GM12878 (cell line): ENCODE data around the gene LACTBL1. TPM values are rescaled to one million over a fixed set of nuclear protein-coding genes. Genes with fewer than 3 reads are reported as not detected.

ENCODE experiments used
- ATAC-seq: fragments of 200-7000 bp; cut with Tn5 transposase; 3 replicates; pipeline ENCODE4 v1.9.1; 2020; ENCODE audit warnings: mild to moderate bottlenecking, moderate library complexity
- BruUV-seq: library from RNA; stranded (reverse); fragments of 400-500 nt; replicated peaks from 2 replicates; lab custom pipeline; 2021; lab: Mats Ljungman, UMichigan
- CTCF ChIA-PET: fragments of 300-600 bp; sonication (Branson Sonifier 250); formaldehyde crosslinking; extraction: SDS; loops from one replicate; lab custom pipeline; 2021; ENCODE audit warnings: inconsistent platforms; lab: Yijun Ruan, JAX
- POLR2A ChIA-PET: fragments of 350-600 bp; formaldehyde crosslinking; extraction: SDS; loops from one replicate; lab custom pipeline; 2021; ENCODE audit warnings: inconsistent platforms; lab: Charles Lee
- RAD21 ChIA-PET: fragments of 300-600 bp; sonication (Branson Sonifier 250); formaldehyde crosslinking; loops from one replicate; lab custom pipeline; 2023; ENCODE audit warnings: antibody characterized with exemption; ENCODE audit not compliant: unreplicated experiment; lab: Charles Lee
- SMC1A ChIA-PET: fragments of 300-600 bp; sonication (Branson Sonifier 250); formaldehyde crosslinking; loops from one replicate; lab custom pipeline; 2023; ENCODE audit not compliant: unreplicated experiment, uncharacterized antibody; lab: Charles Lee
- DNase-seq: peaks from one replicate; pipeline ENCODE4 v3.0.0-alpha.2; 2011; ENCODE audit warnings: low read depth, low spot score
- FAIRE-seq: peaks from 3 replicates; lab custom pipeline; 2011; peaks lifted over from hg19 to GRCh38; lab: Jason Lieb, UNC
- H2AFZ ChIP-seq: 2 replicates; pipeline ENCODE4 v1.6.0; 2011; ENCODE audit warnings: low read depth, low read length, control low read depth; ENCODE audit not compliant: control insufficient read depth
- H3K27ac ChIP-seq: 2 replicates; pipeline ENCODE4 v1.5.1; 2011; ENCODE audit warnings: control low read depth; ENCODE audit not compliant: control insufficient read depth, insufficient read depth
- H3K27me3 ChIP-seq, 2 experiments: replicated peaks in 1 of 2; 2 replicates each; pipeline versions ENCODE4 v1.6.0 to v1.6.1; 2011; ENCODE audit warnings: low read length in 1 of 2; ENCODE audit not compliant: control insufficient read depth in 2 of 2, insufficient read depth in 2 of 2
- H3K36me3 ChIP-seq, 2 experiments: 2 replicates each; pipeline ENCODE4 v1.5.1; 2011; ENCODE audit warnings: low read length in 1 of 2; ENCODE audit not compliant: control insufficient read depth in 2 of 2, insufficient read depth in 2 of 2
- H3K4me1 ChIP-seq: 2 replicates; pipeline ENCODE4 v1.6.1; 2011; ENCODE audit warnings: mild to moderate bottlenecking, low read length, moderate library complexity, mixed read lengths; ENCODE audit not compliant: control insufficient read depth, insufficient read depth
- H3K4me2 ChIP-seq: 2 replicates; pipeline ENCODE4 v1.6.0; 2011; ENCODE audit warnings: control low read depth; ENCODE audit not compliant: control insufficient read depth, insufficient read depth
- H3K4me3 ChIP-seq: fragments of 200-600 bp; sonication (generic); 2 replicates; pipeline ENCODE4 v1.5.1; 2016
- H3K79me2 ChIP-seq: 2 replicates; pipeline ENCODE4 v1.6.0; 2011; ENCODE audit warnings: low read length; ENCODE audit not compliant: control insufficient read depth, insufficient read depth
- H3K9ac ChIP-seq: 2 replicates; pipeline ENCODE4 v1.8.0; 2011; ENCODE audit warnings: low read length, control low read depth, mixed read lengths; ENCODE audit not compliant: control insufficient read depth, insufficient read depth
- H3K9me3 ChIP-seq: replicated peaks from 3 replicates; pipeline ENCODE4 v1.5.1; 2011; ENCODE audit warnings: mild to moderate bottlenecking, low read length; ENCODE audit not compliant: control insufficient read depth, insufficient read depth
- H4K20me1 ChIP-seq: 2 replicates; pipeline ENCODE4 v1.6.0; 2011; ENCODE audit not compliant: control insufficient read depth, insufficient read depth
- SP1 ChIP-seq: IDR thresholded peaks from one replicate; pipeline ENCODE4 v1.6.1; 2011; ENCODE audit warnings: low read depth, low read length
- TCF3 ChIP-seq: IDR thresholded peaks from 2 replicates; pipeline ENCODE4 v1.6.1; 2012; ENCODE audit warnings: low read depth, mild to moderate bottlenecking, low read length, borderline replicate concordance; ENCODE audit not compliant: insufficient read depth
- ZSCAN29 ChIP-seq: fragments of 450-650 bp; IDR thresholded peaks from 2 replicates; pipeline ENCODE4 v1.6.1; 2017; ENCODE audit warnings: mild to moderate bottlenecking, moderate library complexity
- WGBS: methylation state at CpG from one replicate; pipeline ENCODE4 v1.1.6; 2016; ENCODE audit warnings: low lambda C conversion rate; ENCODE audit not compliant: insufficient replicate concordance, insufficient coverage; ENCODE audit errors: missing lambda C conversion rate; 5-methylcytosine and 5-hydroxymethylcytosine counted together
- in situ Hi-C: fragments of 300-500 bp; cut with MboI; formaldehyde crosslinking; loops from 9 replicates; pipeline ENCODE4 v1.14.3; 2018; ENCODE audit warnings: mixed read lengths
- intact Hi-C: fragments of 100-400 bp; cut with micrococcal nuclease; formaldehyde crosslinking; loops from one replicate; pipeline ENCODE4 v1.14.2; 2022; ENCODE audit not compliant: unreplicated experiment
- polyA plus RNA-seq, 11 experiments: library from polyadenylated mRNA; depleted of rRNA in 4 of 11; unstranded in 6 of 11; stranded (reverse) in 5 of 11; fragments of >200 nt; fragmentation: Nextera tagmentation in 4 of 11; fragmentation: Illumina TruSeq in 1 of 11; extraction: Ambion mirVana in 4 of 11; extraction: Trizol in 1 of 11; gene quantifications; 1 replicate in 1 of 11; 2 replicates in 10 of 11; pipeline versions ENCODE4 v1.2.1 to v1.2.3, GENCODE V29; 2011 to 2016; ENCODE audit warnings: inconsistent platforms in 2 of 11, missing spikeins in 2 of 11, low read depth in 1 of 11
- total RNA-seq, 4 experiments: library from RNA; depleted of rRNA in 3 of 4; stranded (reverse); fragments of >200 nt in 3 of 4; fragmentation: Illumina TruSeq in 1 of 4; extraction: Trizol in 1 of 4; gene quantifications; 2 replicates each; pipeline versions ENCODE4 v1.2.1 to v1.2.3, GENCODE V29; 2013 to 2021

LACTBL1 gene
- total and polyA plus RNA-seq, 10 of the 15 experiments (the other 5 are each of a cell fraction or from before 2014, with no cell fraction given): 0.08 TPM; not detected in 9

DNA sequence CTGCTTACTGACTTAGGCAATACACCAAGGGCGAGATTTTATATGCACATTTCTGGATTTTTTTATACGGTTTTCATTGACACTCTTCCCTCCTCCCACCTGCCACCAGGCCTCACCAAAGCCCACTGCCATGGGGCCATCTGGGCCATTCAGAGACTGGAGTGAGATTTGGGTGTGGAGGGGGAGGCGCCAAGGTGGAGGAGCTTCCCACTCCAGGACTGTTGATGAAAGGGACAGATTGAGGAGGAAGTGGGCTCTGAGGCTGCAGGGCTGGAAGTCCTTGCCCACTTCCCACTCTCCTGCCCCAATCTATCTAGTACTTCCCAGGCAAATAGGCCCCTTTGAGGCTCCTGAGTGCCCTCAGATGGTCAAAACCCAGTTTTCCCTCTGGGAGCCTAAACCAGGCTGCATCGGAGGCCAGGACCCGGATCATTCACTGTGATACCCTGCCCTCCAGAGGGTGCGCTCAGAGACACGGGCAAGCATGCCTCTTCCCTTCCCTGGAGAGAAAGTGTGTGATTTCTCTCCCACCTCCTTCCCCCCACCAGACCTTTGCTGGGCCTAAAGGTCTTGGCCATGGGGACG is 57.9 kb downstream of the LACTBL1 start:
- Histone ChIP-seq H3K36me3 (no peaks in the 10 kb centered on the region), H3K4me1 (no peaks in the 10 kb centered on the region), H3K27ac (no peak overlapping the region), H2AFZ (no peak overlapping the region), H3K4me2 (no peak overlapping the region), H3K27me3 (no peaks in the 10 kb centered on the region; a peak in 1 of 4 replicates), H3K9ac (no peak overlapping the region), H3K4me3 (no peak overlapping the region), H3K79me2 (no peaks in the 10 kb centered on the region), H3K9me3 (no peaks in the 10 kb centered on the region), H4K20me1 (no peaks in the 10 kb centered on the region)
- ChIA-PET POLR2A (no interaction called here), RAD21 (no interaction called here), CTCF (interaction anchor here (0.7 kb wide), 1 partner anchor 210 kb away, joined by 3 read pairs; no protein-coding TSS in a partner anchor), SMC1A (no interaction called here)
- intact Hi-C loops (no loop called here), in situ Hi-C loops (no loop called here)
- TF ChIP-seq ZSCAN29 (no peak), SP1 (no peak)
- 49% methylated on average over 8 of the region's 8 CpGs for WGBS
- ATAC-seq (no peak), FAIRE-seq (no peak), DNase-seq (no peak)
- no TSS peak for BruUV-seq

DNA sequence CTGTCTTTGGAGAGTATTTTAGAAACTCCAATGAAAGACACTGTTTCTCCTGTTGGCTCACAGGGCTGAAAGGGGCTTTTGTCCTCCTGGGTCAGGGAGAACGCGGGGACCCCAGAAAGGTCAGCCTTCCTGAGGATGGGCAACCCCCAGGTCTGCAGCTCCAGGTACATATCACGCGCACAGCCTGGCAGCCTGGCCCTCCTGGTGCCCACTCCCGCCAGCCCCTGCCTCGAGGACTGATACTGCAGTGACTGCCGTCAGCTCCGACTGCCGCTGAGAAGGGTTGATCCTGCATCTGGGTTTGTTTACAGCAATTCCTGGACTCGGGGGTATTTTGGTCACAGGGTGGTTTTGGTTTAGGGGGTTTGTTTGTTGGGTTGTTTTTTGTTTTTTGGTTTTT is 58.5 kb downstream of the LACTBL1 start:
- no TSS peak for BruUV-seq
- DNase-seq: no peak
- H3K4me3 ChIP-seq: no peak overlapping the region
- ATAC-seq: no peak
- no peak overlapping the region for H2AFZ ChIP-seq
- ChIA-PET CTCF (no interaction called here), POLR2A (no interaction called here), SMC1A (no interaction called here), RAD21 (no interaction called here)
- intact Hi-C loops: no loop called here
- no peak for TF ChIP-seq TCF3
- no peaks in the 10 kb centered on the region for H3K36me3 ChIP-seq
- in situ Hi-C loops: no loop called here
- no peaks in the 10 kb centered on the region for H3K9me3 ChIP-seq
- no peaks in the 10 kb centered on the region for H4K20me1 ChIP-seq
- FAIRE-seq: no peak
- 72% methylated on average over 10 of the region's 10 CpGs for WGBS
- no peaks in the 10 kb centered on the region for H3K4me1 ChIP-seq
- H3K27ac ChIP-seq: no peak overlapping the region
- no peaks in the 10 kb centered on the region for H3K79me2 ChIP-seq
- no peaks in the 10 kb centered on the region; a peak in 1 of 4 replicates for H3K27me3 ChIP-seq
- no peak overlapping the region for H3K4me2 ChIP-seq
- H3K9ac ChIP-seq: no peak overlapping the region
